WI38 (cell line): ENCODE results near the gene CREB5.
"Not testable (repeated sequence)": the region's sequence is repeated elsewhere in the genome, so short reads cannot be mapped to it uniquely, and the experiment has no call there.

Experiments used
- H3K4me3 ChIP-seq: 2 replicates; pipeline ENCODE4 v1.5.1; 2011; ENCODE audit warnings: low read depth, mild to moderate bottlenecking, control low read depth, low read length
- TF ChIP-seq, protein P1 (sequence below): IDR thresholded peaks from 2 replicates; pipeline ENCODE4 v1.5.1; 2012; ENCODE audit warnings: low read depth, mild to moderate bottlenecking, control low read depth, low read length

CREB5 gene

GRCh38 chr7:28813243-28813962 is 401.1 kb downstream of the CREB5 start:
- TF ChIP-seq, protein P1, sequence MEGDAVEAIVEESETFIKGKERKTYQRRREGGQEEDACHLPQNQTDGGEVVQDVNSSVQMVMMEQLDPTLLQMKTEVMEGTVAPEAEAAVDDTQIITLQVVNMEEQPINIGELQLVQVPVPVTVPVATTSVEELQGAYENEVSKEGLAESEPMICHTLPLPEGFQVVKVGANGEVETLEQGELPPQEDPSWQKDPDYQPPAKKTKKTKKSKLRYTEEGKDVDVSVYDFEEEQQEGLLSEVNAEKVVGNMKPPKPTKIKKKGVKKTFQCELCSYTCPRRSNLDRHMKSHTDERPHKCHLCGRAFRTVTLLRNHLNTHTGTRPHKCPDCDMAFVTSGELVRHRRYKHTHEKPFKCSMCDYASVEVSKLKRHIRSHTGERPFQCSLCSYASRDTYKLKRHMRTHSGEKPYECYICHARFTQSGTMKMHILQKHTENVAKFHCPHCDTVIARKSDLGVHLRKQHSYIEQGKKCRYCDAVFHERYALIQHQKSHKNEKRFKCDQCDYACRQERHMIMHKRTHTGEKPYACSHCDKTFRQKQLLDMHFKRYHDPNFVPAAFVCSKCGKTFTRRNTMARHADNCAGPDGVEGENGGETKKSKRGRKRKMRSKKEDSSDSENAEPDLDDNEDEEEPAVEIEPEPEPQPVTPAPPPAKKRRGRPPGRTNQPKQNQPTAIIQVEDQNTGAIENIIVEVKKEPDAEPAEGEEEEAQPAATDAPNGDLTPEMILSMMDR = no peak

GRCh38 chr7:28815369-28815927 is 403.1 kb downstream of the CREB5 start:
- H3K4me3 ChIP-seq = no peak overlapping the region
- TF ChIP-seq, protein P1 = no peak

More at GRCh38 chr7:28813243-28813962, 401.1 kb downstream of the CREB5 start:
- H3K4me3 ChIP-seq = no peak overlapping the region

DNA sequence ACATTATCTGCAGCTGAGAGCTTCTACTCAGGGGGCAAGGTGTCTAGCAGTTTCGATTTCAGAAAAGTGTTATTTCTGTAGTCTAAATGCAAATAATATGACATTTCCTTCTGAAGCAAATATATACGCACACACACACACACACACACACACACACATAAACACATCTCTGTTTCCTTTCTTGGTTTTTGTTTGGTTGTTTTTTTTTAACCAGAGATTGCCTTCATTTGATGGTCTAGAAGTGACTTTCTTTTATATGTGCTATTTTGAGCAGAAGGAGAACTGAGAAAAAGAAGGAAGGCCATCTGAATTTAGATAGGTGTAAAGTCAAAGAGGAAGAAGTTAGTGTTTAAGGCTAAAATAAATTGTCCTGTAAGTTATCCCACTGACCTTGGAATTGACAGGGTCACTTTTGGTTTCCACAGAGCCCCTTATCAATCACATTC is 403.6 kb downstream of the CREB5 start:
- no peak overlapping the region for H3K4me3 ChIP-seq
- TF ChIP-seq, protein P1 = no peak

GRCh38 chr7:28818996-28819395 is 406.7 kb downstream of the CREB5 start:
- TF ChIP-seq, protein P1 = no peak
- no peak overlapping the region for H3K4me3 ChIP-seq

DNA sequence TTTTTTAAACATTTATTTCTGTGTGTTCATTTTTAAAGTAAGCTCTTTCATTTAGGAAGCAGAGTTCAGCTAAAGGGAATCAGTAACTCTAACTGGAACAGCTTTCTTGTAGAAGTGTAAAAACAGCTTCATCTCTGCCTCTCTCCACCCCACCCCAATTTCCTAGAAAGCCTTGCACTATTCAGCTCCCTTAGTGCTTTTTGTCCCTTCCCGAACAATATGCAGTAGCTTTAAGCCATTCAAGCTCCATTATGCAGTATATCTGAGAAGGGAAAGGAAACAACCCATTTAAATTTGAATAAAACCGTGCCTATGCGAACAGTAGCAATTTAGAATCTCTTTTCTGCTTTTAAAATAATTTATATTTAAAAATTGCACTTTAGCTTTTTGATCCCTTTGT is 411.3 kb downstream of the CREB5 start:
- H3K4me3 ChIP-seq = no peak overlapping the region
- TF ChIP-seq, protein P1 = no peak

GRCh38 chr7:28825817-28826448 is 413.6 kb downstream of the CREB5 start:
- H3K4me3 ChIP-seq = not testable (repeated sequence)

DNA sequence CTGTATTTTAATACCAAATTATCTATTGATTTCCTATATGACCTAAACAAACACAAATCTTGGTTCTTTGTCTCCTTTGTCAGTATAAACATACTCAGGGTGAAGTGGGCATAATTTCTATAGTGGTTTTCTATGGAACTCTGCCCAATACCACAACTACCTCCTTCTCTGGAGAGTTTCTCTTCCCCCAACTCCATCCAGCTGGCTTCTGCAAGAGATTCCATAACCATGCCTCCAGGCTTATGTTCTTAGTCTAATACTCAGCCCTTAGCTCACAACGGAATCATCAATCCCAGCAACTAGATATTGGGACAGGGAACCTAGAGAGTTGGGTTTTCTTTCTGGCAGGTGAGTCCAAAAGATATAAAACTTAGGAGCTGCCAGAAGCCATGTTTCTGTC is 418.5 kb downstream of the CREB5 start:
- H3K4me3 ChIP-seq = no peak overlapping the region
- TF ChIP-seq, protein P1 = no peak
